GM13976 (cell line): Measurements from ENCODE around the gene ADAMTS10.
"Not testable (repeated sequence)": the region's sequence is repeated elsewhere in the genome, so short reads cannot be mapped to it uniquely, and the experiment has no call there.

Experiments used
- DNase-seq: peaks from one replicate; pipeline ENCODE4 v3.0.0; 2012; ENCODE audit warnings: low spot score
- CTCF ChIP-seq: IDR thresholded peaks from 2 replicates; pipeline ENCODE4 v1.5.1; 2012; ENCODE audit warnings: borderline replicate concordance, mild to moderate bottlenecking; ENCODE audit not compliant: insufficient read depth; ENCODE audit errors: extremely low read depth, missing control alignments, control extremely low read depth
- in situ Hi-C: fragments of 300-500 bp; cut with MboI; formaldehyde crosslinking; loops from one replicate; pipeline ENCODE4 v1.12.0; 2022; ENCODE audit warnings: low sequenced_read_pairs, mixed read lengths, inconsistent platforms; ENCODE audit not compliant: unreplicated experiment

Gene ADAMTS10

DNA sequence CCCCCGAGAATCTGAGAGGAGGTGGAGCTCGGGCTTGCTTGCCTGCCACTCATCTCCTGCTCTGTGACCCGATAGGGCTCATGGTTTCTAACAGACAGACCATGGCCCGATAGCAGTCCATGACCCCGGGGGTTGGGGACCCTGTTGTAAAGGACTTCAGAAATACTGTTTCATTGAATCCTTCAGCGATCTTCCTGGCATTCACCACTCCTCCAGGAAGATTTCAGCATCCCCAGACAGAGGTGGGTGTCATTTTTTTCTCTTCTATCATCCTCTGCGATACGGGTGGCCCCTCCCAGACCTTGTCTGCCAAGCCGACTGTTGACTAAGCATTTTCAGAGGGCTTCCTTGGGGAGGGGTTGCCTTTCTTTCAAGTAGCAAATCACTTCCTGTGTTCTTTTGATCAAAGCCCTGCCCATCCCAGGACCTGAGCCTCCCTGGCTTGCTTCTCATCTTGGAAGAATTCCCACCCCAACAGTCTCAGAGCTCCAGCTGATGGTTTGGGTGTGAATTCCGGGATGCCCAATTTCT, 35.0 kb downstream of the ADAMTS10 start:
- in situ Hi-C loops, result no loop called here
- TF ChIP-seq CTCF, result no peak
- no peak for DNase-seq

DNA sequence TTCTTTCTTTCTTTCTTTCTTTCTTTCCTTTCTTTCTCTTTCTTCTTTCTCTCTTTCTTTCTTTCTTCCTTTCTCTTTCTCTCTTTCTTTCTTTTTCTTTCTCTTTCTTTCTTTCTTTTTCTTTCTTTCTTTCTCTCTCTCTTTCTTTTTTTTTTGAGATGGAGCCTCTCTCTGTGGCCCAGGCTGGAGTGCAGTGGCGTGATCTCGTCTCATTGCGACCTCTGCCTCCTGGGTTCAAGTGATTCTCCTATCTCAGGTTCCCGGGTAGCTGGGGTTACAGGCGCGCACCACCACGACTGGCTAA, 35.9 kb downstream of the ADAMTS10 start:
- DNase-seq, in situ Hi-C loops: not testable (repeated sequence)

GRCh38 chr19:8573316-8573715, 37.2 kb downstream of the ADAMTS10 start:
- no peak for DNase-seq
- in situ Hi-C loops, result no loop called here
- no peak for TF ChIP-seq CTCF

GRCh38 chr19:8571006-8571411, 39.5 kb downstream of the ADAMTS10 start:
- DNase-seq, result peak; percentile 61
- TF ChIP-seq CTCF, result no peak
- in situ Hi-C loops, result no loop called here

GRCh38 chr19:8569066-8569771, 41.3 kb downstream of the ADAMTS10 start:
- DNase-seq, result peak; percentile 89
- in situ Hi-C loops, result no loop called here
- TF ChIP-seq CTCF, result no peak

DNA sequence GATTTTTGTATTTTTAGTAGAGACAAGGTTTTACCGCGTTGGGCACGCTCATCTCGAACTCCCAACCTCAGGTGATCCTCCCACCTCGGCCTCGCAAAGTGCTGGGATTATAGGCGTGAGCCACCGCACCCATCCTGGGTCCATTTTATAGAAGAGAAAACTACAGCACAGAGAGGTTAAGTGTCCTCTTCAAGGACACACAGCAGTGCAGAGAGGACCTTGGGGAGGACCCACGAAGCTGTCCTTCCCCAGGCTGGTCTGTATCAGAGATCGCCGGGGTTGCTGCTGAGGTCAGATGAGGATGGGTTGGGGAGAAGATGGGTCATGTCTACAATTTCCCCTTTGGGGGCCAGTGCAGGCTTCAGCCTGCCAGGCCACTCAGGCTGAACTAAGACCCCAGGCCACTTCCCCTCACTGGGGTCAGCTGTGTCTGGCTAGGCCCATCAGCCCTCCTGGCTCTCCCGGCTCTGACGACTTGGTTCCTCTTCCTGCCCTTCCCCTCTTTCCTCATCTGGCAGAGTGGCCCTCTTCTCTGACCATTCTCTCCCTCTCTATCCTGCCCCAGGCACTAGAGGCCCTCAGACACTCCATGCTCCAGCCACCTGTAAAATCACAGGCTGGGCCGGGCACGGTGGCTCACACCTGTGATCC, 42.9 kb downstream of the ADAMTS10 start:
- DNase-seq, result no peak
- in situ Hi-C loops, result no loop called here
- no peak for TF ChIP-seq CTCF

GRCh38 chr19:8566855-8567254, 43.7 kb downstream of the ADAMTS10 start:
- in situ Hi-C loops, result no loop called here

DNA sequence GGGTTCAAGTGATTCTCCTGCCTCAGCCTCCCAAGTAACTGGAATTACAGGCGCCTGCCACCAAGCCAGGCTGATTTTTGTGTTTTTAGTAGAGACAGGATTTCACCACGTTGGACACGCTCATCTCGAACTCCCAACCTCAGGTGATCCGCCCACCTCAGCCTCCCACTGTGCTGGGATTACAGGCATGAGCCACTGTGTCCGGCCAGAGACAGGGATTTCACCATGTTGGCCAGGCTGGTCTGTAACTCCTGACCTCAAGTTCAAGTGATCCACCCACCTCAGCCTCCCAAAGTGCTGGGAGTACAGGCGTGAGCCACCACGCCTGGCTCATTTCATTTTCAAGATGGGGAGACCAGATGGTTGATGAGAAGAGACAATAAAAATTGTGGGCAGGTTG, 45.6 kb downstream of the ADAMTS10 start:
- in situ Hi-C loops, DNase-seq: not testable (repeated sequence)

More at GRCh38 chr19:8566855-8567254, 43.7 kb downstream of the ADAMTS10 start:
- no peak for DNase-seq
- no peak for TF ChIP-seq CTCF
